Ovary (tissue), 3 donors: Measurements from ENCODE around the gene ARSD.

Source experiments
- CTCF ChIP-seq, 3 donors: fragments of 450-650 bp in 2 of 3; fragments of 200-600 bp in 1 of 3; IDR thresholded peaks; one replicate each; pipeline versions ENCODE4 v1.5.1 to v1.8.0; 2016 to 2022; ENCODE audit warnings: antibody characterized with exemption in 3 of 3, mild to moderate bottlenecking in 1 of 3
- EP300 ChIP-seq: sonication (generic); formaldehyde crosslinking; IDR thresholded peaks from one replicate; pipeline ENCODE4 v1.6.1; 2017; ENCODE audit warnings: antibody characterized with exemption
- POLR2A ChIP-seq: fragments of 450-650 bp; IDR thresholded peaks from one replicate; pipeline ENCODE4 v1.6.1; 2017; ENCODE audit warnings: antibody characterized with exemption, mild to moderate bottlenecking, moderate library complexity
- donor health status: DM: no; HTN: no; CAD: no.

GRCh38 chrX:2908125-2908685 lies 20.9 kb downstream of the ARSD start:
- TF ChIP-seq CTCF (IDR thresholded peaks at IDR 0.05) (no peak), POLR2A (no peak), EP300 (no peak)
